ENCODE measurements around the gene ZNF823. TPM values are rescaled to one million over a fixed set of nuclear protein-coding genes. Genes with fewer than 3 reads are reported as not detected.

Gene ZNF823
- total and polyA plus RNA-seq, 9 of the 15 experiments (the other 6 are each of a cell fraction or from before 2014, with no cell fraction given), result 4.0 to 13.4 (median 6.1) TPM

GRCh38 chr19:11738746-11739620, at the start of gene ZNF823 (continued):
- TF ChIP-seq HNRNPK (IDR thresholded peaks at IDR 0.05; ENCODE audit: low read depth, low read length, poor library complexity, severe bottlenecking) (no peak), NCOA6 (IDR thresholded peaks at IDR 0.05) (no peak), TEAD2 (tag; IDR thresholded peaks at IDR 0.05) (no peak), SPI1 (IDR thresholded peaks at IDR 0.05; ENCODE audit: borderline replicate concordance, low read depth, low read length) (peak; percentile 56; the same call in 1 of the 2 replicates), TAF1 (IDR thresholded peaks at IDR 0.05; ENCODE audit: control insufficient read depth, extremely low read depth, insufficient read depth, low read length, severe bottlenecking) (peak; percentile 62), BRF2 (IDR thresholded peaks at IDR 0.05; ENCODE audit: borderline replicate concordance, insufficient read depth, insufficient read length) (no peak), ZNF133 (CRISPR knock-in tag; IDR thresholded peaks at IDR 0.05) (no peak), MTA3 (IDR thresholded peaks at IDR 0.05; ENCODE audit: borderline replicate concordance) (no peak; the same call in 1 of the 2 replicates), TCF7 (IDR thresholded peaks at IDR 0.05; ENCODE audit: borderline replicate concordance) (peak; percentile 98; the same call in 1 of the 2 replicates), EGR1 (conservative IDR thresholded peaks at IDR 0.05) (peak; percentile 53), KLF1 (tag; IDR thresholded peaks at IDR 0.05) (0 out of 2 replicates have a peak, but pooled peaks have one; percentile 62), POLR2G (IDR thresholded peaks at IDR 0.05; ENCODE audit: low read depth, low read length) (peak; percentile 87), ZNF395 (CRISPR knock-in tag; IDR thresholded peaks at IDR 0.05) (peak; percentile 60; the same call in 1 of the 2 replicates), TAF15 (IDR thresholded peaks at IDR 0.05; ENCODE audit: low read depth, low read length) (no peak), SIX5 (IDR thresholded peaks at IDR 0.05; ENCODE audit: borderline replicate concordance in 1 of 2, insufficient read depth in 1 of 2, low read depth in 1 of 2, low read length in 2 of 2) (no peak), E2F5 (CRISPR knock-in tag; IDR thresholded peaks at IDR 0.05) (no peak), FIP1L1 (IDR thresholded peaks at IDR 0.05; ENCODE audit: low read depth, low read length, poor library complexity, severe bottlenecking) (no peak), NR4A1 (CRISPR knock-in tag; IDR thresholded peaks at IDR 0.05) (no peak), NR4A1 (tag; IDR thresholded peaks at IDR 0.05) (0 out of 2 replicates have a peak, but pooled peaks have one; percentile 20), SLC30A9 (CRISPR knock-in tag; IDR thresholded peaks at IDR 0.05) (no peak), MBD1 (CRISPR knock-in tag; IDR thresholded peaks at IDR 0.05) (no peak), NFIX (CRISPR knock-in tag; IDR thresholded peaks at IDR 0.05; ENCODE audit: low read depth) (no peak)

All from K562 (cell line).